ENCODE measurements around the gene CHIC1.
"Not testable (repeated sequence)": the region's sequence is repeated elsewhere in the genome, so short reads cannot be mapped to it uniquely, and the experiment has no call there.

CHIC1 gene

GRCh38 chrX:73562984-73563737 lies at the start of gene CHIC1:
Gene CHIC1, plus strand, starts transcription at chrX:73563197. Its CDS starts 88 bp downstream, at chrX:73563285.
- DNase-seq (ENCODE audit: low spot score) = peak; percentile 66

- DNase-seq (ENCODE audit: low spot score) = not testable (repeated sequence)
Measured at GRCh38 chrX:73522823-73523222, 40.2 kb upstream of the CHIC1 start.

GRCh38 chrX:73524906-73525305 lies 38.1 kb upstream of the CHIC1 start:
- DNase-seq (ENCODE audit: low spot score) = no peak

GRCh38 chrX:73525928-73526690 lies 36.9 kb upstream of the CHIC1 start:
- no peak for DNase-seq (ENCODE audit: low spot score)

- DNase-seq (ENCODE audit: low spot score) = not testable (repeated sequence)
Measured at GRCh38 chrX:73531655-73532054, 31.3 kb upstream of the CHIC1 start.

GRCh38 chrX:73556159-73556558 lies 6.8 kb upstream of the CHIC1 start:
- no peak for DNase-seq (ENCODE audit: low spot score)

- DNase-seq (ENCODE audit: low spot score) = no peak
Measured at GRCh38 chrX:73561801-73562200, 1.2 kb upstream of the CHIC1 start.

- DNase-seq (ENCODE audit: low spot score) = no peak
Measured at GRCh38 chrX:73562458-73562857, 539 bp upstream of the CHIC1 start.

- DNase-seq (ENCODE audit: low spot score) = no peak
Measured at GRCh38 chrX:73563738-73564068, 706 bp downstream of the CHIC1 start.

- no peak for DNase-seq (ENCODE audit: low spot score)
Measured at GRCh38 chrX:73577361-73577760, 14.4 kb downstream of the CHIC1 start.

GRCh38 chrX:73581002-73581628 lies 18.1 kb downstream of the CHIC1 start:
- no peak for DNase-seq (ENCODE audit: low spot score)

GRCh38 chrX:73597758-73598157 lies 34.8 kb downstream of the CHIC1 start:
- DNase-seq (ENCODE audit: low spot score) = not testable (repeated sequence)

- no peak for DNase-seq (ENCODE audit: low spot score)
Measured at GRCh38 chrX:73615022-73615421, 52.0 kb downstream of the CHIC1 start.

- not testable (repeated sequence) for DNase-seq (ENCODE audit: low spot score)
Measured at GRCh38 chrX:73641669-73642068, 78.7 kb downstream of the CHIC1 start.

- no peak for DNase-seq (ENCODE audit: low spot score)
Measured at GRCh38 chrX:73647212-73647611, 84.2 kb downstream of the CHIC1 start.

- no peak for DNase-seq (ENCODE audit: low spot score)
Measured at GRCh38 chrX:73647632-73648322, 84.8 kb downstream of the CHIC1 start.

- DNase-seq (ENCODE audit: low spot score) = not testable (repeated sequence)
Measured at GRCh38 chrX:73661322-73661721, 98.3 kb downstream of the CHIC1 start.

- DNase-seq (ENCODE audit: low spot score) = no peak
Measured at GRCh38 chrX:73668779-73669178, 105.8 kb downstream of the CHIC1 start.

GRCh38 chrX:73681408-73681807 lies 118.4 kb downstream of the CHIC1 start:
- no peak for DNase-seq (ENCODE audit: low spot score)

- DNase-seq (ENCODE audit: low spot score) = no peak
Measured at GRCh38 chrX:73683236-73683859, 120.4 kb downstream of the CHIC1 start.

GRCh38 chrX:73707014-73707413 lies 144.0 kb downstream of the CHIC1 start:
- DNase-seq (ENCODE audit: low spot score) = not testable (repeated sequence)

- no peak for DNase-seq (ENCODE audit: low spot score)
Measured at GRCh38 chrX:73728602-73729001, 165.6 kb downstream of the CHIC1 start.
